ENCODE results near the gene LEF1. TPM values are rescaled to one million over a fixed set of nuclear protein-coding genes. Genes with fewer than 3 reads are reported as not detected.
A peak's percentile ranks its signal among the peaks of the same experiment; 100 is the strongest.

Gene LEF1
- total RNA-seq, 2 experiments from 2014 or later, result 67.4 to 68.2 TPM

- Mint-ChIP-seq H3K4me3 (no peak overlapping the region), H3K36me3 (ENCODE audit: low read depth) (no peaks in the 10 kb centered on the region), H3K9me3 (no peaks in the 10 kb centered on the region), H3K4me1 (peaks cover 4% of the 10 kb centered on the region), H3K27me3 (no peaks in the 10 kb centered on the region), H3K27ac (no peak overlapping the region)
- POLR2A ChIA-PET, result no interaction called here
- DNase-seq, result no peak
- CTCF ChIA-PET, result no interaction called here
Measured at GRCh38 chr4:108192935-108193334, 24.2 kb upstream of the LEF1 start.

GRCh38 chr4:108192056-108192455 lies 23.3 kb upstream of the LEF1 start:
- peaks cover 4% of the 10 kb centered on the region for H3K4me1 Mint-ChIP-seq
- no peaks in the 10 kb centered on the region for H3K27me3 Mint-ChIP-seq
- no peak overlapping the region for H3K27ac Mint-ChIP-seq
- no peak for DNase-seq
- CTCF ChIA-PET, result no interaction called here
- H3K9me3 Mint-ChIP-seq, result no peaks in the 10 kb centered on the region
- POLR2A ChIA-PET, result no interaction called here
- H3K36me3 Mint-ChIP-seq (ENCODE audit: low read depth), result no peaks in the 10 kb centered on the region
- H3K4me3 Mint-ChIP-seq, result no peak overlapping the region

- no peaks in the 10 kb centered on the region for H3K36me3 Mint-ChIP-seq (ENCODE audit: low read depth)
- H3K4me3 Mint-ChIP-seq, result no peak overlapping the region
- no peak for DNase-seq
- no peaks in the 10 kb centered on the region for H3K9me3 Mint-ChIP-seq
- H3K4me1 Mint-ChIP-seq, result peaks cover 4% of the 10 kb centered on the region
- ChIA-PET CTCF (no interaction called here), POLR2A (no interaction called here)
- no peak overlapping the region for H3K27ac Mint-ChIP-seq
- no peaks in the 10 kb centered on the region for H3K27me3 Mint-ChIP-seq
Measured at GRCh38 chr4:108191269-108191914, 22.7 kb upstream of the LEF1 start.

GRCh38 chr4:108188770-108189169 lies 20.0 kb upstream of the LEF1 start:
- Mint-ChIP-seq H3K4me3 (no peak overlapping the region), H3K36me3 (ENCODE audit: low read depth) (no peaks in the 10 kb centered on the region), H3K9me3 (no peaks in the 10 kb centered on the region), H3K27ac (no peak overlapping the region), H3K4me1 (peaks cover 4% of the 10 kb centered on the region), H3K27me3 (no peaks in the 10 kb centered on the region)
- no peak for DNase-seq
- ChIA-PET POLR2A (no interaction called here), CTCF (no interaction called here)

- ChIA-PET POLR2A (no interaction called here), CTCF (interaction anchor here (1.5 kb wide), 1 partner anchor 166 kb away, joined by 6 read pairs; no protein-coding TSS in a partner anchor)
- no peaks in the 10 kb centered on the region for H3K9me3 Mint-ChIP-seq
- no peak overlapping the region for H3K27ac Mint-ChIP-seq
- DNase-seq, result no peak
- no peaks in the 10 kb centered on the region for H3K36me3 Mint-ChIP-seq (ENCODE audit: low read depth)
- no peaks in the 10 kb centered on the region for H3K4me1 Mint-ChIP-seq
- no peak overlapping the region for H3K4me3 Mint-ChIP-seq
- peaks cover 2% of the 10 kb centered on the region for H3K27me3 Mint-ChIP-seq
Measured at GRCh38 chr4:108185252-108185651, 16.5 kb upstream of the LEF1 start.

- no peak for DNase-seq
- ChIA-PET POLR2A (no interaction called here), CTCF (interaction anchor here (1.5 kb wide), 1 partner anchor 165 kb away, joined by 6 read pairs; no protein-coding TSS in a partner anchor)
- Mint-ChIP-seq H3K9me3 (no peaks in the 10 kb centered on the region), H3K27ac (no peak overlapping the region), H3K4me3 (no peak overlapping the region), H3K4me1 (no peaks in the 10 kb centered on the region), H3K36me3 (ENCODE audit: low read depth) (no peaks in the 10 kb centered on the region), H3K27me3 (peaks cover 5% of the 10 kb centered on the region)
Measured at GRCh38 chr4:108184453-108185049, 15.8 kb upstream of the LEF1 start.

GRCh38 chr4:108181704-108182103 lies 13.0 kb upstream of the LEF1 start:
- Mint-ChIP-seq H3K36me3 (ENCODE audit: low read depth) (no peaks in the 10 kb centered on the region), H3K4me1 (no peaks in the 10 kb centered on the region), H3K27ac (no peak overlapping the region), H3K27me3 (peaks cover 5% of the 10 kb centered on the region), H3K9me3 (no peaks in the 10 kb centered on the region), H3K4me3 (no peak overlapping the region)
- DNase-seq, result no peak
- ChIA-PET POLR2A (no interaction called here), CTCF (interaction anchor here (0.9 to 1.9 kb wide), 6 partner anchors 13 to 311 kb away, joined by 3 to 8 read pairs (median 4); no protein-coding TSS in a partner anchor)

- H3K27me3 Mint-ChIP-seq, result peaks cover 5% of the 10 kb centered on the region
- DNase-seq, result no peak
- no peaks in the 10 kb centered on the region for H3K9me3 Mint-ChIP-seq
- peaks cover 1% of the 10 kb centered on the region for H3K4me1 Mint-ChIP-seq
- no peak overlapping the region for H3K27ac Mint-ChIP-seq
- no peaks in the 10 kb centered on the region for H3K36me3 Mint-ChIP-seq (ENCODE audit: low read depth)
- ChIA-PET CTCF (interaction anchor here (1.6 kb wide), 1 partner anchor 149 kb away, joined by 5 read pairs; no protein-coding TSS in a partner anchor), POLR2A (no interaction called here)
- H3K4me3 Mint-ChIP-seq, result no peak overlapping the region
Measured at GRCh38 chr4:108180513-108180912, 11.8 kb upstream of the LEF1 start.

GRCh38 chr4:108175966-108176365 lies 7.2 kb upstream of the LEF1 start:
- Mint-ChIP-seq H3K27me3 (peaks cover 18% of the 10 kb centered on the region), H3K36me3 (ENCODE audit: low read depth) (no peaks in the 10 kb centered on the region), H3K9me3 (no peaks in the 10 kb centered on the region), H3K4me1 (peaks cover 27% of the 10 kb centered on the region), H3K4me3 (no peak overlapping the region), H3K27ac (no peak overlapping the region)
- no peak for DNase-seq
- CTCF ChIA-PET, result no interaction called here
- POLR2A ChIA-PET, result no interaction called here

- Mint-ChIP-seq H3K4me3 (no peak overlapping the region), H3K4me1 (peaks cover 36% of the 10 kb centered on the region)
- CTCF ChIA-PET, result no interaction called here
Measured at GRCh38 chr4:108174856-108175255, 6.1 kb upstream of the LEF1 start.

GRCh38 chr4:108173599-108174057 lies 4.9 kb upstream of the LEF1 start:
- Mint-ChIP-seq H3K36me3 (ENCODE audit: low read depth) (peaks cover 3% of the 10 kb centered on the region), H3K4me1 (peaks cover 45% of the 10 kb centered on the region), H3K4me3 (peak overlapping the region; percentile 80), H3K9me3 (no peaks in the 10 kb centered on the region), H3K27me3 (peaks cover 35% of the 10 kb centered on the region), H3K27ac (peak overlapping the region; percentile 41)
- no peak for DNase-seq
- CTCF ChIA-PET, result interaction anchor here (0.8 to 1.5 kb wide), 3 partner anchors 143 to 183 kb away, joined by 3 to 5 read pairs (median 4); no protein-coding TSS in a partner anchor
- POLR2A ChIA-PET, result interaction anchor here (0.9 to 1.5 kb wide), 4 partner anchors 10 to 101 kb away, joined by 3 to 7 read pairs (median 4); no protein-coding TSS in a partner anchor

More at GRCh38 chr4:108174856-108175255, 6.1 kb upstream of the LEF1 start:
- no peak for DNase-seq
- Mint-ChIP-seq H3K27me3 (peaks cover 24% of the 10 kb centered on the region), H3K9me3 (no peaks in the 10 kb centered on the region), H3K27ac (no peak overlapping the region), H3K36me3 (ENCODE audit: low read depth) (no peaks in the 10 kb centered on the region)
- POLR2A ChIA-PET, result no interaction called here

GRCh38 chr4:108172753-108173598 lies 4.2 kb upstream of the LEF1 start:
- Mint-ChIP-seq H3K4me3 (peak overlapping the region; percentile 80), H3K4me1 (peaks cover 47% of the 10 kb centered on the region), H3K36me3 (ENCODE audit: low read depth) (peaks cover 3% of the 10 kb centered on the region), H3K27me3 (peaks cover 38% of the 10 kb centered on the region), H3K27ac (peak overlapping the region; percentile 41), H3K9me3 (no peaks in the 10 kb centered on the region)
- DNase-seq, result peak; percentile 61
- ChIA-PET POLR2A (interaction anchor here (0.9 to 1.5 kb wide), 5 partner anchors 9 to 100 kb away, joined by 3 to 7 read pairs (median 5); no protein-coding TSS in a partner anchor), CTCF (interaction anchor here (0.9 to 1.5 kb wide), 4 partner anchors 16 to 154 kb away, joined by 3 to 5 read pairs (median 4); no protein-coding TSS in a partner anchor)

Measured in activated CD4-positive, alpha-beta memory T cell treated with anti-CD3 and anti-CD28 coated beads, Interleukin-2, amount 10 ng/mL, durations not matched to agents 7 days and 5 days (primary cell).